Occipital lobe (tissue), 2 donors: ENCODE data around the gene AIFM3. TPM values are rescaled to one million over a fixed set of nuclear protein-coding genes. Genes with fewer than 3 reads are reported as not detected.

Experiments used
- DNase-seq: peaks from one replicate; lab custom pipeline; 2025; lab: John Stamatoyannopoulos, UW
- total RNA-seq: library from RNA; depleted of rRNA; stranded (reverse); fragments of >200 nt; gene quantifications from one replicate; pipeline ENCODE4 v1.2.3, GENCODE V29; 2014

Gene AIFM3
- total RNA-seq, 1 donor from 2014 or later: 4.2 TPM

GRCh38 chr22:20974336-20974955, 7.4 kb downstream of the AIFM3 start:
- no peak for DNase-seq

GRCh38 chr22:20975541-20976290, 8.7 kb downstream of the AIFM3 start:
- DNase-seq: no peak

GRCh38 chr22:20976291-20976877, 9.3 kb downstream of the AIFM3 start:
- DNase-seq: no peak

DNA sequence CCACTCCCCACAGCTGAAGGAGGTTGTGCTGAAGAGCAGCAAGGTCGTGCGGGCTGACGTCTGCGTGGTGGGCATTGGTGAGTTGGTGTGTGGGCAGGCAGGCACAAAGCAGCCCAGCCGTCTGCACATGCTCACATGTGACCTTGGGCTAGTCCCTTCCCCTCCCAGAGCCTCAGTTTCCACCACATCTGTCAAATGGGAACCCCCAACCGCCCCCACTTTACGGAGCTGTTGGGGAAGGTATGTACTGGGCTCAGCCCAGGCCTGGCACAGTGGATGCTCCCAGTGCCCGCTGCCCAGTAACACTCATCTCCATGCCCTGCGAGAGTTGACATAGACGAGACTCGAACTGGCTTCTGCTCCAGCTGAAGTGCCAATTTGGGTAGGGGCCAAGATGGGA, 10.0 kb downstream of the AIFM3 start:
- no peak for DNase-seq

- no peak for DNase-seq
Observed at GRCh38 chr22:20977516-20978170, 10.6 kb downstream of the AIFM3 start.

- DNase-seq: no peak
Observed at GRCh38 chr22:20978419-20978818, 11.4 kb downstream of the AIFM3 start.

DNA sequence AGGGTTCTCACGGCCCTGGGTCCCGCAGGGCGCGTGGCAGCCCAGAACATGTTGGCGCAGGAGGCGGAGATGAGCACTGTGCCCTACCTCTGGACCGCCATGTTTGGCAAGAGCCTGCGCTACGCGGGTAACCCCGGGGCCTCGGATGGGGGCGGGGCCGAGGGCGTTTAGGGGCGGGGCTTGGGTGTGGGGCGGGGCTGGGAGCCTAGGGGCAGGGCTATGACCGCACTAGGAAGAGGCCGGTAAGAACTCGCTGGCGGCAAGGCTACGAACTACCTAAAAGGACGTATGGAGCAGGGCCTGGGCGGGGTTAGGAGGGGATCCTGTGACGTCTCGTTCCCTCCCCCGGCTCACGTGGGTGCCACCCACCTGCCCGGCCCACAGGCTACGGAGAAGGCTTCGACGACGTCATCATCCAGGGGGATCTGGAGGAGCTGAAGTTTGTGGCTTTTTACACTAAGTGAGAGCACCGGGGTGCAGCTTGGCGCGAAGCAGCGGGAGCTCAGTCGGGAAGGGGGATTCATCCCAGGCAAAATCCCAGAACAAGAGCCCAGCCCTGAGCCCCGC, 12.3 kb downstream of the AIFM3 start:
- DNase-seq: no peak

DNA sequence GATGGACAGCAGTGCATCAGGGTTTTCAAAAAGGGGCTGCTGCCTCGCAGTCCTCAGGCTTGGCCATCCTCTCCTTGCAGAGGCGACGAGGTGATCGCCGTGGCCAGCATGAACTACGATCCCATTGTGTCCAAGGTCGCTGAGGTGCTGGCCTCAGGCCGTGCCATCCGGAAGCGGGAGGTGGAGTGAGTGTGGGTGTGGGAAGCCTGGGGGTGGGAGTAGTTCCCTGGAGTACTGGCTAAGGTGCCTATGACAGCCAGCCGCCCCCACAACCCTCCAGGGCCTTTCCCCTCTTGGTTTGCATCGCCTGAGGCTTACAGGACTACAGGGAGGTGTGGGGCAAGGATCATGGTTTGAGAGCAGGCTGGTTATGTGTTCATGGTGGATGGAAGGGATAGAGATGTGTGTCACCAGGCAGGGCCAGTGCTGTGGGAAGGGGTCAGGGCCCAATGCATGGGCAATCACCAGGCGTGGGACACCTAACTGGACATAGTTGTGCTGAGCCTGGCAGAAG, 12.9 kb downstream of the AIFM3 start:
- DNase-seq: no peak

DNA sequence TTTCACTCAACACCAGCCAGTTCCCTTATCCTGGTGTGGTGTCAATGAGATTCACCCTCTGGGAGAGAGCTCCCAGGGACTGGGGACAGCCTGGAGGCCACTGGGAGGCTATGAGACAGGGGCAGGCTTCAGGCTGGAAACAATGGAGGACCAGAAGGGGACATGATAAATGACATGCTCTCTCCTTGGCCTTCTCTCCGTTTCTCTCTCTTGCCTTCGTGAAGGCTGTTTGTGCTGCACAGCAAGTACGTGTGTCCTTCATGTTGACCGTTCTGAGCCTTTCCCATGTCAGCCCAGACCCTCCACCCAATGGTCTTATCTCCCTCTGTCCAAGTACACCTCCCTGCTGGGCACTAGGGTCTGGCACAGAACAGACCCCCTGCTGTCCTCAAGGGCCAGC, 13.5 kb downstream of the AIFM3 start:
- DNase-seq: no peak

GRCh38 chr22:20980938-20981722, 14.1 kb downstream of the AIFM3 start:
- no peak for DNase-seq

DNA sequence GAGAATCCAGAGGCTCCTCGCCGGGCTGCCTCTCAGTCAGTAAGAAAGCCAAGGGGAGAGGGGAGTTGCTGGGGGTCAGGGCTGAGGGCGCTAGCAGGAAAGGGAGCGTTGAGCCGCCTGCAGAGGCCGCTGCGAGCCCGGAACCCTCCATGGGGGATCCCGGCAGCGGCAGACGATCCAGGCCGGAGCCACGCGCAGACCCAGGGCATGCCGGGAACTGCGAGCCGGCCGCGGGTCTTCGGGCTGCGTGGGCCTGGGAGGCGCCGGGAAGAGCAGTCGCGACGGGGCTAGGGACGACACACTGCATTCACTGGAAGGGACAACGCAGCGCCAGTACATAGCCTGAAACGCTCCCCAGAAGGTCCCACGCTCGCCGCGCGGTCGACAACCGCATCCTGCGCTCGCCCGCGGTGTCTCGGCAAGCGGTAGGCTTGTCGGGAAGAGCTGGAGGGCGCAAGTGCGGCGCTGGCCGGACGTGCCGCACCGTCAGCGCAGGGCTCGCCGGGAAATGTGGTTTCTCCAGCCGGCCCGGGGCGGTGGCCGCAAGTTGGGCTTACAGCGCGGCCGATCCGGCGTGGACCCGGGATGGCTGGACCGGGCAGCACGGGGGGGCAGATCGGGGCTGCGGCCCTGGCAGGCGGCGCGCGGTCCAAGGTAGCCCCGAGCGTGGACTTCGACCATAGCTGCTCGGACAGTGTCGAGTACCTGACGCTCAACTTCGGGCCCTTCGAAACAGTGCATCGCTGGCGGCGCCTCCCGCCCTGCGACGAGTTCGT, 14.9 kb downstream of the AIFM3 start, which contains the start of gene LZTR1:
TSS of gene LZTR1 (plus strand) at position 511 of the 776 bp plus-strand sequence. CDS start at position 586, 75 bp downstream.
- DNase-seq: peak; percentile 80

GRCh38 chr22:20982563-20982882, 15.5 kb downstream of the AIFM3 start:
- no peak for DNase-seq

DNA sequence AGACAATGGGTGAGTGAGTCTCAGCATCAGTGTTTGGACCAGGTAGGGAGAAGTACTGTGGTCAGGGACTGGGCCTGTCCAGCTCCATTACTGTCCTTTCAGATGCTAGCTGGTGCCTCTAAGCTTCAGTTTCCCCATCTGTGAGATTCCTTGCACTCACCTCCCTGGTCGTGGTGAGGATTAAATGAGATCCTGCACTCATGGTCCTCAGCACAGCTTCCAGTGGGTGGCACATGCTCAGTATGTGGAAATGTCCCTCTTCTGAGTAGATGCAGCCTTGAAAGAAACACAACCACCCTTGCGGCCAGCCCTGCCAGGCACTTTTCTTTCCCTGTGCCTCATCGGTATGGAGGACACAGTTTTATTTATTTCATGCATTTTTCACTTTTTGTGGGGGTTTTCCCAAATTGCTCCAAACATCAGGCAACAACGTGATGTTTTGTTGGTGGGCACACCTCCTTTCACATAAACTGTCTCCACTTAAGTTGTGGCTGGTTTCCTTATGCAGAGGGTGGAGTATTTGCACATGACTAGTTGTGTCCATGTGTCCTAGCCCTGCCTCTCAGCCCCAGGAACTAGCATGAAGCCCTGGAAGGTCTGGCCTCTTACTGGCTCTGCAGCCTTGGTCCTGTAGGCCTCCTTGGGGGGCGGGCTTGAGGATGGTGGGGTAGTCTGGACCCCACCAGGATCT, 16.2 kb downstream of the AIFM3 start:
- DNase-seq: no peak

GRCh38 chr22:20985720-20986119, 18.7 kb downstream of the AIFM3 start:
- DNase-seq: no peak

- no peak for DNase-seq
Observed at GRCh38 chr22:20986365-20986764, 19.3 kb downstream of the AIFM3 start.

DNA sequence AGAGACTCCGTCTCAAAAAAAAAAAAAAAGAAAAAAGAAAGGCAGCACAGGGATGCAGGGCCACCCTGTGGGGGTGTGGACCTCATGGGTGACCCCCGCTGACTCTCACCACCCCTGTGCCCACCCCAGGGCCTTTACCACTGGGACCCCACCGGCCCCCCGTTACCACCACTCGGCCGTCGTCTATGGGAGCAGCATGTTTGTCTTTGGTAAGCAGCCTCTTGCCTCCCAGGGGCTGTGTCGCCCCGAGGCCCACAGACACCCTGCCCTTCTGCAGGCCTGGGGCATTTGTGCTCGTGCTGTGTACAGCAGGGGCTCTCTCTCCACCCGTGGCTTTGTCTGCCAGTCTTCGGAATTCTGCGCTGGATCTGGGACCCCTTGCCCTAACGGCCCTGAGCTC, 20.3 kb downstream of the AIFM3 start:
- DNase-seq: no peak

- DNase-seq: no peak
Observed at GRCh38 chr22:20988573-20989322, 21.7 kb downstream of the AIFM3 start.

DNA sequence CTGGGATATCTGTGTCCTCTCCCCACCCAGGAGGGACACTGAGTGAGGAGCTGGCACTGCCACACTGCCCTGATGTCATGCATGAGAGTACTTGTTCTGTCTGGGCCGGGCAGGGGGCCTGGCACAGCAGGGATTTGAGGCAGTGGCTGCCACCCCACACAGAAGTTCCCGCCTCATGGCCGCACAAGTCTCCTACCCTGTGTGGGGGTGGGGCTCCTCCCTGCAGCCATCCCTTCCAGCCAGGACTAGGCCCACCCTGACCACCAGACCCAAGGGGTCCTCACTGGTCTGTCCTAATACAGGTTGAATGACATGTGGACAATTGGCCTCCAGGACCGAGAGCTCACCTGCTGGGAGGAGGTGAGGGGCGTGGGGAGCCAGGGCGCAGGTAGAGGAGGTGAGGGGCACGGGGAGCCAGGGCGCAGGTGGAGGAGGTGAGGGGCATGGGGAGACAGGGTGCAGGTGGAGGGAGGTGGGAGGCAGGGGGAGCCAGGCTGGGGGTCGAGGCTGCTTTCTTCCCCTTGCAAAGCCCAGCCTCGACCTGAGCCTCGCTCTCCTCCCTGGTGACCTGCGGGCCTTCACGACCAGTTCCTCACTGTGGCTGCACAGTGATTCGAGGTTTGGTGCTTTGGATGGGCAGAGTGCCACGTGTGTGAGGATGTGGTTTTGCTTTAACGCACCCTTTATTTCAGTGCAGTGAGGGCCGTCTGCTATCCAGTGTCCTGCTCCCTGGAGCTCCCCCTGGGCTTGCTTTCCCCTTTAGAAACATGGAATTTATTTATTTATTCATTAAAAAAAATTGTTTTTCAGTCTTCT, 22.5 kb downstream of the AIFM3 start:
- DNase-seq: no peak
